HG03520 (cell line): ENCODE results near the gene NBPF15.
"Not testable (repeated sequence)": the region's sequence is repeated elsewhere in the genome, so short reads cannot be mapped to it uniquely, and the experiment has no call there.

ENCODE experiments used
- ATAC-seq: cut with Tn5 transposase; IDR thresholded peaks from one replicate; pipeline ENCODE4 v1.9.1; 2021; ENCODE audit warnings: mild to moderate bottlenecking, moderate library complexity; ENCODE audit not compliant: unreplicated experiment

NBPF15 gene

GRCh38 chr1:144461136-144461759 is at the start of gene NBPF15:
Gene NBPF15 (minus strand): TSS chr1:144461669. CDS start chr1:144440003, 21,666 bp downstream.
- ATAC-seq: peak; percentile 86

GRCh38 chr1:144496429-144496828 is 35.0 kb upstream of the NBPF15 start:
- not testable (repeated sequence) for ATAC-seq

GRCh38 chr1:144494130-144494529 is 32.7 kb upstream of the NBPF15 start:
- not testable (repeated sequence) for ATAC-seq

GRCh38 chr1:144490394-144490793 is 28.9 kb upstream of the NBPF15 start:
- not testable (repeated sequence) for ATAC-seq

DNA sequence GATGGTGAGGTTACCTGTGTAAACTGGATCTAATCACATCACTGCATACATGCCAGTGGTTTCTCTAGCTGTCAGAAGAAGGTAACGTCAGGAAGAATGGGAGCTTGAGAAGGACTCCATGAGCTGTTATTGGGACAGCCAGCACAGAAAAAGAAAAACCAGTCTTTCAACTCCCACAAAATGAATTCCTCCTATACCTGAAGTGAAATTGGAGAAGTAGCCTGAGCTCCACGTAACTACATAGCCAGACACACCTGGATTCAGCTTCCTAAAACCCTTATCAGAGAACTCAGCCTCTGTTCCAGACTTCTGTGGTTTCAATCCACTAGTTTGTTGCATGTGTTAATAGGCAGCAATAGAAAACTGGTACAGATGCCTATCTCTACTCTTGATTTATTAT is 25.5 kb upstream of the NBPF15 start:
- ATAC-seq: not testable (repeated sequence)

DNA sequence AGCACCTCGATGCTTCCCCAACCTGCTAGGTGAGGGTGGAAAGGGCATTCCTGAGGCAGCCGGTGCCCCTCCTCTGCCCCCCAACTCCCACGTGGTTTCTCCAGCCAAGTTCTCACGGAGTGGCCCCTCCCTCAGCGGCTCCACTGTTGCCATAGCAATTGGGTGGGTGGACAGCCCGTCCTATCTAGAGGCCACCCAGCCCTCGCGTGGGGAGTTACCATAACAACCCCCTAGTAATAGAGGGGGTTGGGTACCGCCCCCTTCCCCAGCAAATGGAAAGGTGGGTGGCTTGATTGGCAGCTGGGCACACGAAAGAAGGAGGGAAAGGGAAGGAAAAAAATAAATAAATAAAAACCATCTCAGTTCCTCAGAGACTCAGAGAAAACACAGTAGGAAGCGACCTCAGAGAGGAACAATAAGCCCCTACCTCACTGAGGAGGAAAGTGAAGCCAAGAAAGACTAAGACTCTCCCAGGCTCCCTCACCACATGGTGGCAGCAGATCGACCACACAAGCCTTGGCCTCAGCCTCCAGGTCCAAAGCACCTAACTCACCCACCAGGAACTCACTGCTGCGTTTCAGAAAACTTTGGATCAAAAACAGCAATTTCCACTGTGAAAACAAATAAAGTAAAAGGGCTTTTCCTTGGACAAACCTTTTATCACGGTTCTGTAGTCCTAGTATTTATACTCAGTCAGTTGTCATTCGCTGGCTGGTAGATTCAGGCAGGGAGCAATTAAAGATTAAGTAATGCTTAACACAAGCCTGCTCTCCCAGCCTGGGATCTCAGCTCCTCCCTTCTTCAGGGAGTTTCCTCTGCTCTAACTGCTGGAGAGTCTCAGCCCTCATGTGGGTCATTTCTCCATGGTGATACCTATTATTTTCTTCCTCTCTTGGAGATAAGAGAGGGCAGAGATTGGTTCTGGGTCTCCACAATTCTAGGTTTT is 23.9 kb upstream of the NBPF15 start:
- ATAC-seq: not testable (repeated sequence)

DNA sequence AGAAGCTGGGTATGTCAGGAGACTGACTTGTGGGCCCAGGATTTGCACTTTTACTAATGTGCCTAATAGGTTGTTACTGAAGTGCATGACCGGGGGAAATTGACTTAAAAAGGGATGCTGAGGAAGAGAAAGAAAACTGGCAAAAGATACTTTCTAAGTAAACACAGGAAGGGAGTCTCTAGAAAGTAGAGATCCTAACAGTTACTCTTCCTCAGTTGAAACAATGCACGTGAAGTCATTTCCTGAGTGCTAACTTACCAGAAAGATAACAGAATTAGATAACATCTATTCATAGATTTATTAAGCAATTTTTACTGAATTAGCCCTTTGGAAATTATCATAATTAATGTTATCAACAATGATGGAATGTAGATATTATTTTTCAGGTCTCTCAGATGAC is 12.4 kb upstream of the NBPF15 start:
- not testable (repeated sequence) for ATAC-seq

DNA sequence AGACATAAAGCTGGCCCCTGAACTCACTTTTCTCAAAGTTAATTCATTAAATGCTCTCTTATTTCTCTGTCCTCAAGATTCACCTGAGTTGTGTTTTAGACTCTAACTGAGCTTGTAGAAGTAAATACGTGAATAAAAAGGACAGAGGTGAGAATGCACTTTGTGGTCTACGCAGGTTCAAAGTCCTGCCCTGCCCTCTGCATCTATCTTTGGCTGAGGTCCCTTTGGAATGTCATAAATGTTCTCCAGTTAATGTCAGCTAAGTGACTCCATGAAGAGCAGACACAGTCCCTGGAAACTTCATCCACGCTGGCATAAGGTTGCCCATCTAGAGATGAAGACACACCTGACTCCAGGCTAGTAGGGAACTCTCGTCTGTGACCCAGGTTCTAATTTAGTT is 10.0 kb upstream of the NBPF15 start:
- ATAC-seq: not testable (repeated sequence)

DNA sequence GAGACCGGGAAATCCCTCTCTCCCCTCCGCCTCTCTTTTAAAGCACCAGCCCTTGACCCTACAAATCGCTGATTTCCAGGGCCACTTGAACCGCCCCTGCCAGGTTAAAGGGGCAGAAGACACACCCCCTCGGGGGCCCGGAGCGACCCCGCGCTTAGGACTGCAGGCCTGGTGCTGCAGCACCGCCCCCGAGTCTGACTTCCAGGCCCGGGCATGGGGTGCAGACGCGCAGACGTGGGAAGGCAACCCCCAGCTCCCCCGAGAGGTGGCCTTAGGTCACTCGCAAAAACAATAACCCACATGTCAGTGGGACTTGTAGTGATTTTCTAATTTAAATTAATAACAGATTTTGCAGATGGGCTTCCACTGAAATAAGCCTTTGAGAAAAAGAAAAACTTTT is 309 bp upstream of the NBPF15 start:
- not testable (repeated sequence) for ATAC-seq

- ATAC-seq: not testable (repeated sequence)
Observed at GRCh38 chr1:144460686-144461085, 783 bp downstream of the NBPF15 start.

- ATAC-seq: not testable (repeated sequence)
Observed at GRCh38 chr1:144442402-144442801, 19.1 kb downstream of the NBPF15 start.

DNA sequence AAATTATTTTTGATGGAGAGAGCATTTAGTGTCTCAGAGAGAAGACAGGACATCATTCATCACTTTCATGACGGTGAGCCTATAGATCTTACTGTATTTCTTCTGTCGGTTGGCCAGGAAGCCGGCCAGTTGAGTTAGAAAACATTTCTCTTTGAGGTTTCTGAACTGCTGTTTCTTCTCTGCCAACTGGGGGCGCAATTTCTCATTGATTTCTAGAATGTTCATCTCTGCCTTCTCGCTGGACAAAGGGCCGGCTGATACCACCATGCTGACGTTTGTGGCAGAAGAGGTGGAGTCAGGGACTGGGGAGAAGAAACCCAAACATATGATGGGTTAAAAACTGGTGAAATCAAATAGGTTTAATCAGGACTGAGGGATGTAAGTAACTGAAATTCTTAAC is 21.7 kb downstream of the NBPF15 start:
- ATAC-seq: not testable (repeated sequence)

DNA sequence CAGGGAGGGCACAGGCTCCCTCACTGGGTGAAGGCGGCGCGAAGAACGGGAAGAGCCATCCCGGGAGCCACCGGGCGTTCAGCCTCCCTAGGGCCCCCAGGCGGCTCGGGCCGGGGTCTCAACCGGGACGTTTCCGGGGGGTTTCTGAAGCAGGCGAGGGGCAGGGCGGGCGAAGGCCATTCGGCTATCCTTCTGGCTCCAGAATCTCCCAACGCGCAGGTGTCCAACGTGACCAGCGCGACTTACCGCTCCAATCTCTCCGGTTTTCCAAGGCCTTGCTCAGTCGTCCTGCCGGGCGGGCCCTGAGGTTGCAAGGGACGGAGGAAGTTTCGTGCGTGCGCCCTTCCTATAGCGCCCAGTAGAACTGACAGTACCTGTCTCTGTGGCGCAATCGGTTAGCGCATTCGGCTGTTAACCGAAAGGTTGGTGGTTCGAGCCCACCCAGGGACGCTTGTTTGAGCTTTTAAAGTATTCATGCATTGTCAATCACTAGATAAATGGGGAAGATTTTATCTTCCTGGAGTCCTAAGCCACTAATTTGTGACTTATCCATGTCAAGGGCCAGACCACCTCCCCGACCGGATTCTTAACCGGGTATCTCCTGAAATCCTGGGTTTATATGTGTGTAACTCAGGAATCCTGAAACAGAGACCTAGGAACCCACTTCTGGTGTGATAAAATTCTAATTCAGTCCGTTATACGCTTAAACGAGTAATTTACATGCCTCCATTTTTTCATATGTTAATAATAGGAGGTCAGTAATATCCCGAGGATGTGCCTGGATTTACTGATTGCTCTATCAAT is 42.4 kb downstream of the NBPF15 start:
- ATAC-seq: not testable (repeated sequence)

GRCh38 chr1:144413404-144414118 is 47.9 kb downstream of the NBPF15 start:
- not testable (repeated sequence) for ATAC-seq

DNA sequence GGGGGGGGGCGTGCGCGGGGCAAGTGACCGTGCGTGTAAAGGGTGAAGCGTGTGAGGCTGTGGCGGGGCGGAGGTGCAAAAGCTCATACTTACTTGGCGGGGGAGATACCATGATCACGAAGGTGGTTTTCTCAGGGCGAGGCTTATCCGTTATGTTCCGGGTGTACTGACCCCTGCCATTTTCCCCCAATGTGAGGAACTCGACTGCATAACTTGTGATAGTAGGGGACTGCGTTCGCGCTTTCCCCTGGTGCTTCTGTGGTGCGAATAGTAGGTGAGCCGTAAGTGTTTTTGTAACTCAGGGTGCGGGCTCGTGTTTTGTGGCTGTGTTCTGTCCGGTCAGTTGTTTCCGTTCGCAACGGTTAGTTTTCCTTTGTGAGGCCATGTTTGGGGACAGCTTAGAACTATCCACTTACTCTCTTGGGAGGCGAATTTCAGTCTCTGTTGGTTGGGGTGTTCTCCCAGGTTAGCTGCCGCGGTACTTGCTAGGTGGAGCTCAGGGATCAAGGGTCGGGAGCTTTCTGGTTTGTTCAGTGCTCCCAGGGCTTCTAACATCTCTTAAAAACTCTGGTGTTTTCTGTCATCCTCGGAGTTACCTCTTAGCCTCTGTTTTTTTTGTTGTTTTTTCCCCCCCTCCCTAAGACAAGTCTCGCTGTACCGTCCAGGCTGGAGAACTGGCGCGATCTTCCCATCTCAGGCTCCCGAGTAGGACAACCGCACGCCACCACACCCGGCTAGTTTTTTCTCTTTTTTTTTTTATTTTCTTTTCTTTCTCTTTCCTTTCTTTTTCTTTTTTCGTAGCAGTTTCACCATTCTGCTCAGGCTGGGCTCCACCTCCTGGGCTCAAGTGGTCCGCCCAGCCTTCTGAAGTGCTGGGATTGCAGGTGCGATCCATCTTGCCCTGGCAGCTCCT is 48.7 kb downstream of the NBPF15 start:
- ATAC-seq: peak; percentile 86

GRCh38 chr1:144412068-144412471 is 49.4 kb downstream of the NBPF15 start:
- peak; percentile 43 for ATAC-seq

GRCh38 chr1:144402807-144403206 is 58.7 kb downstream of the NBPF15 start:
- ATAC-seq: not testable (repeated sequence)

GRCh38 chr1:144371651-144372050 is 89.8 kb downstream of the NBPF15 start:
- not testable (repeated sequence) for ATAC-seq
